Mesenchymal stem cell (in vitro differentiated cells and primary cell): Measurements from ENCODE around the gene ATRAID.
"Not testable (repeated sequence)": the region's sequence is repeated elsewhere in the genome, so short reads cannot be mapped to it uniquely, and the experiment has no call there.

ENCODE experiments used
- DNase-seq: peaks from one replicate; pipeline ENCODE4 v3.0.0-alpha.2; 2013
- H2AFZ ChIP-seq: one replicate; pipeline ENCODE4 v1.6.1; 2013; ENCODE audit warnings: low read depth, mild to moderate bottlenecking, control low read depth, inconsistent platforms, low read length, moderate library complexity
- H2AK5ac ChIP-seq: 2 replicates; pipeline ENCODE4 v1.6.1; 2013; ENCODE audit warnings: low read length, moderate library complexity, mild to moderate bottlenecking, inconsistent platforms; ENCODE audit not compliant: severe bottlenecking
- H2BK120ac ChIP-seq: one replicate; pipeline ENCODE4 v1.6.1; 2013; ENCODE audit warnings: low read depth, mild to moderate bottlenecking, inconsistent platforms, low read length, moderate library complexity
- H2BK12ac ChIP-seq, 2 experiments: one replicate each; pipeline ENCODE4 v1.6.1; 2013; ENCODE audit warnings: inconsistent platforms in 2 of 2, low read length in 2 of 2, mild to moderate bottlenecking in 2 of 2, moderate library complexity in 2 of 2, control low read depth in 1 of 2
- H2BK15ac ChIP-seq: one replicate; pipeline ENCODE4 v1.6.1; 2013; ENCODE audit warnings: mild to moderate bottlenecking, low read depth, inconsistent platforms; ENCODE audit not compliant: poor library complexity, severe bottlenecking
- H2BK5ac ChIP-seq: 2 replicates; pipeline ENCODE4 v1.6.1; 2013; ENCODE audit warnings: low read depth, mild to moderate bottlenecking, low read length, control low read depth, inconsistent platforms; ENCODE audit not compliant: poor library complexity, severe bottlenecking
- H3K14ac ChIP-seq, 2 experiments: one replicate each; pipeline ENCODE4 v1.6.1; 2013; ENCODE audit warnings: inconsistent platforms in 2 of 2, low read length in 2 of 2, control low read depth in 1 of 2, mild to moderate bottlenecking in 1 of 2, moderate library complexity in 1 of 2
- H3K18ac ChIP-seq, 2 experiments: one replicate each; pipeline ENCODE4 v1.6.1; 2013; ENCODE audit warnings: inconsistent platforms in 2 of 2, low read length in 2 of 2, control low read depth in 1 of 2, low read depth in 1 of 2, mild to moderate bottlenecking in 1 of 2
- H3K23ac ChIP-seq, 2 experiments: one replicate each; pipeline ENCODE4 v1.6.1; 2013; ENCODE audit warnings: inconsistent platforms in 2 of 2, low read length in 2 of 2, mild to moderate bottlenecking in 2 of 2, moderate library complexity in 2 of 2, control low read depth in 1 of 2
- H3K27ac ChIP-seq: 2 replicates; pipeline ENCODE4 v1.5.1; 2013; ENCODE audit warnings: mild to moderate bottlenecking, moderate library complexity, low read length, control low read depth, inconsistent platforms; ENCODE audit not compliant: poor library complexity, severe bottlenecking
- H3K27me3 ChIP-seq, 2 experiments: 2 replicates each; pipeline versions ENCODE4 v1.6.1 to v1.7.0; 2013; ENCODE audit warnings: low read length in 2 of 2, mild to moderate bottlenecking in 2 of 2, moderate library complexity in 2 of 2, control low read depth in 1 of 2, inconsistent platforms in 1 of 2; ENCODE audit not compliant: control insufficient read depth in 1 of 2, insufficient read depth in 1 of 2
- H3K36me3 ChIP-seq, 2 experiments: 2 replicates each; pipeline versions ENCODE4 v1.6.1 to v1.7.0; 2013; ENCODE audit warnings: low read length in 2 of 2, control low read depth in 1 of 2, inconsistent platforms in 1 of 2, low read depth in 1 of 2, mild to moderate bottlenecking in 1 of 2; ENCODE audit not compliant: insufficient read depth in 2 of 2, control insufficient read depth in 1 of 2
- H3K4ac ChIP-seq, 2 experiments: one replicate each; pipeline ENCODE4 v1.6.1; 2013; ENCODE audit warnings: inconsistent platforms in 2 of 2, low read length in 2 of 2, mild to moderate bottlenecking in 2 of 2, moderate library complexity in 2 of 2, control low read depth in 1 of 2, low read depth in 1 of 2
- H3K4me1 ChIP-seq: 2 replicates; pipeline ENCODE4 v1.6.1; 2013; ENCODE audit warnings: low read depth, low read length, control low read depth; ENCODE audit not compliant: control insufficient read depth, insufficient read depth
- H3K4me2 ChIP-seq: 2 replicates; pipeline ENCODE4 v1.6.1; 2013; ENCODE audit warnings: low read length, mild to moderate bottlenecking, inconsistent platforms; ENCODE audit not compliant: poor library complexity, severe bottlenecking
- H3K4me3 ChIP-seq, 2 experiments: 2 replicates each; pipeline versions ENCODE4 v1.5.1 to v1.7.0; 2013; ENCODE audit warnings: low read length in 2 of 2, mild to moderate bottlenecking in 2 of 2, control low read depth in 1 of 2, low read depth in 1 of 2; ENCODE audit not compliant: insufficient read depth in 1 of 2
- H3K79me1 ChIP-seq: replicated peaks from 2 replicates; pipeline ENCODE4 v1.6.1; 2013; ENCODE audit warnings: mild to moderate bottlenecking, control low read depth, low read length, inconsistent platforms; ENCODE audit not compliant: poor library complexity, severe bottlenecking
- H3K9ac ChIP-seq: 2 replicates; pipeline ENCODE4 v1.7.0; 2013; ENCODE audit warnings: mild to moderate bottlenecking, low read length, moderate library complexity
- H3K9me3 ChIP-seq: 2 replicates; pipeline ENCODE4 v1.7.0; 2013; ENCODE audit warnings: mild to moderate bottlenecking, low read length; ENCODE audit not compliant: control insufficient read depth
- H4K8ac ChIP-seq: one replicate; pipeline ENCODE4 v1.6.1; 2013; ENCODE audit warnings: inconsistent platforms, mild to moderate bottlenecking, low read length, moderate library complexity
- H4K91ac ChIP-seq: one replicate; pipeline ENCODE4 v1.6.1; 2013; ENCODE audit warnings: mild to moderate bottlenecking, low read length, inconsistent platforms
- WGBS: methylation state at CpG from one replicate; pipeline ENCODE4 v1.1.7; 2013; ENCODE audit warnings: mixed read lengths; 5-methylcytosine and 5-hydroxymethylcytosine counted together

The ATRAID gene

GRCh38 chr2:27198068-27198467 is 13.8 kb upstream of the ATRAID start:
- 100% methylated on average over 3 of the region's 3 CpGs for whole genome bisulfite sequencing
- not testable (repeated sequence) for H2AFZ ChIP-seq, H3K4ac ChIP-seq, H3K27me3 ChIP-seq, H3K23ac ChIP-seq, H4K91ac ChIP-seq, H2BK120ac ChIP-seq, H2BK15ac ChIP-seq, H3K9ac ChIP-seq, H3K14ac ChIP-seq, H2BK5ac ChIP-seq, H3K4me2 ChIP-seq, H3K79me1 ChIP-seq, H4K8ac ChIP-seq, H2BK12ac ChIP-seq, H3K4me3 ChIP-seq, H2AK5ac ChIP-seq, H3K18ac ChIP-seq, H3K9me3 ChIP-seq, DNase-seq, H3K27ac ChIP-seq, H3K4me1 ChIP-seq
- peaks cover 21 to 29% of the 10 kb centered on the region in 2 experiments for H3K36me3 ChIP-seq

GRCh38 chr2:27198627-27199026 is 13.2 kb upstream of the ATRAID start:
- no peak overlapping the region for H3K18ac ChIP-seq
- no peak overlapping the region for H3K27ac ChIP-seq
- peaks cover 0 to 4% of the 10 kb centered on the region in 2 experiments for H3K27me3 ChIP-seq
- H3K4me2 ChIP-seq = no peak overlapping the region
- no peak overlapping the region for H2BK5ac ChIP-seq
- H3K4me3 ChIP-seq = no peak overlapping the region
- no peak overlapping the region for H2BK15ac ChIP-seq
- no peaks in the 10 kb centered on the region for H3K79me1 ChIP-seq
- H3K9ac ChIP-seq = no peak overlapping the region
- H4K8ac ChIP-seq = no peak overlapping the region
- H3K36me3 ChIP-seq = peaks cover 23 to 35% of the 10 kb centered on the region in 2 experiments
- peaks cover 1% of the 10 kb centered on the region for H3K4me1 ChIP-seq
- 98% methylated on average over 2 of the region's 2 CpGs for WGBS
- no peak overlapping the region for H2BK12ac ChIP-seq
- no peaks in the 10 kb centered on the region for H3K9me3 ChIP-seq
- no peak overlapping the region for H2BK120ac ChIP-seq
- no peak for DNase-seq
- H2AK5ac ChIP-seq = no peak overlapping the region
- H2AFZ ChIP-seq = no peak overlapping the region
- no peak overlapping the region for H3K14ac ChIP-seq
- H3K4ac ChIP-seq = no peak overlapping the region
- no peak overlapping the region for H4K91ac ChIP-seq
- no peak overlapping the region for H3K23ac ChIP-seq

GRCh38 chr2:27199241-27199640 is 12.6 kb upstream of the ATRAID start:
- DNase-seq = no peak
- Histone ChIP-seq H4K8ac (no peak overlapping the region), H3K4me2 (no peak overlapping the region)

GRCh38 chr2:27201675-27202074 is 10.2 kb upstream of the ATRAID start:
- no peak overlapping the region for H3K4me2 ChIP-seq
- no peak overlapping the region for H2BK15ac ChIP-seq

More at GRCh38 chr2:27199241-27199640, 12.6 kb upstream of the ATRAID start:
- Histone ChIP-seq H2BK12ac (no peak overlapping the region), H2AFZ (no peak overlapping the region), H2BK120ac (no peak overlapping the region), H3K27ac (no peak overlapping the region), H2BK15ac (no peak overlapping the region), H3K23ac (no peak overlapping the region), H3K36me3 (peaks cover 29 to 41% of the 10 kb centered on the region in 2 experiments), H3K14ac (no peak overlapping the region), H3K4me1 (peaks cover 1% of the 10 kb centered on the region), H3K18ac (no peak overlapping the region), H3K79me1 (no peaks in the 10 kb centered on the region), H3K9ac (no peak overlapping the region), H3K4ac (no peak overlapping the region), H3K9me3 (no peaks in the 10 kb centered on the region), H2AK5ac (no peak overlapping the region), H3K27me3 (peaks cover 0 to 4% of the 10 kb centered on the region in 2 experiments), H3K4me3 (no peak overlapping the region), H4K91ac (no peak overlapping the region), H2BK5ac (no peak overlapping the region)
- 100% methylated on average over 1 of the region's 2 CpGs for WGBS

More at GRCh38 chr2:27201675-27202074, 10.2 kb upstream of the ATRAID start:
- Histone ChIP-seq H3K14ac (no peak overlapping the region), H3K9ac (no peak overlapping the region), H2BK12ac (no peak overlapping the region), H2BK5ac (no peak overlapping the region), H3K4me1 (no peaks in the 10 kb centered on the region), H3K27ac (no peak overlapping the region), H3K79me1 (no peaks in the 10 kb centered on the region), H3K27me3 (no peaks in the 10 kb centered on the region), H2AFZ (no peak overlapping the region), H3K9me3 (no peaks in the 10 kb centered on the region), H3K23ac (no peak overlapping the region), H4K91ac (no peak overlapping the region), H3K4ac (no peak overlapping the region), H3K18ac (no peak overlapping the region), H3K36me3 (peaks cover 50 to 65% of the 10 kb centered on the region in 2 experiments), H2BK120ac (no peak overlapping the region), H2AK5ac (no peak overlapping the region), H3K4me3 (no peak overlapping the region), H4K8ac (no peak overlapping the region)
- WGBS = 96% methylated on average over 7 of the region's 7 CpGs
- no peak for DNase-seq
